WTC11 (cell line): ENCODE results near the gene RLIM. TPM values are rescaled to one million over a fixed set of nuclear protein-coding genes. Genes with fewer than 3 reads are reported as not detected.
A peak's percentile ranks its signal among the peaks of the same experiment; 100 is the strongest.

Experiments
- ATAC-seq: fragments of 200-7000 bp; cut with Tn5 transposase; 2 replicates; pipeline ENCODE4 v1.10.0; 2021; ENCODE audit warnings: mild to moderate bottlenecking, moderate library complexity
- CTCF ChIA-PET: fragments of 300-600 bp; sonication (Branson Sonifier 250); formaldehyde crosslinking; loops from one replicate; lab custom pipeline; 2021; ENCODE audit warnings: antibody characterized with exemption; lab: Charles Lee
- POLR2A ChIA-PET: fragments of 350-600 bp; sonication (Branson Sonifier 250); formaldehyde crosslinking; loops from one replicate; lab custom pipeline; 2021; ENCODE audit warnings: antibody characterized with exemption; lab: Charles Lee
- DNase-seq: peaks from one replicate; pipeline ENCODE4 v3.0.0; 2021; ENCODE audit warnings: low spot score
- H3K27ac Mint-ChIP-seq: 2 replicates; pipeline ENCODE4 v1.8.0; 2021; ENCODE audit warnings: mixed read lengths
- H3K27me3 Mint-ChIP-seq: 2 replicates; pipeline ENCODE4 v1.8.0; 2021; ENCODE audit warnings: low read depth, mild to moderate bottlenecking, moderate library complexity, mixed read lengths
- H3K36me3 Mint-ChIP-seq: 2 replicates; pipeline ENCODE4 v1.8.0; 2021; ENCODE audit warnings: mixed read lengths
- H3K4me1 Mint-ChIP-seq: 2 replicates; pipeline ENCODE4 v1.8.0; 2022; ENCODE audit warnings: mixed read lengths
- H3K4me3 Mint-ChIP-seq: 2 replicates; pipeline ENCODE4 v1.8.0; 2021; ENCODE audit warnings: mild to moderate bottlenecking, moderate library complexity, mixed read lengths
- H3K9me3 Mint-ChIP-seq: 2 replicates; pipeline ENCODE4 v1.8.0; 2021; ENCODE audit warnings: mixed read lengths
- CREM ChIP-seq: sonication (generic); formaldehyde crosslinking; IDR thresholded peaks from 2 replicates; pipeline ENCODE4 v1.8.1; 2022; ENCODE audit warnings: mild to moderate bottlenecking, missing genetic modification reagents, moderate library complexity
- E2F5 ChIP-seq: sonication (generic); formaldehyde crosslinking; IDR thresholded peaks from 2 replicates; pipeline ENCODE4 v1.8.1; 2022; ENCODE audit warnings: mild to moderate bottlenecking, moderate library complexity, missing genetic modification reagents
- ESRRA ChIP-seq: sonication (generic); formaldehyde crosslinking; IDR thresholded peaks from 2 replicates; pipeline ENCODE4 v1.8.1; 2022; ENCODE audit warnings: mild to moderate bottlenecking, missing genetic modification reagents, borderline replicate concordance
- ETV6 ChIP-seq: sonication (generic); formaldehyde crosslinking; IDR thresholded peaks from 2 replicates; pipeline ENCODE4 v1.8.1; 2022; ENCODE audit warnings: mild to moderate bottlenecking, missing genetic modification reagents
- FOXK1 ChIP-seq: sonication (generic); formaldehyde crosslinking; IDR thresholded peaks from 2 replicates; pipeline ENCODE4 v1.8.0; 2022; ENCODE audit warnings: mild to moderate bottlenecking, moderate library complexity, missing genetic modification reagents
- GABPB1 ChIP-seq: sonication (generic); formaldehyde crosslinking; IDR thresholded peaks from 2 replicates; pipeline ENCODE4 v1.8.1; 2023; ENCODE audit warnings: mild to moderate bottlenecking, missing genetic modification reagents
- HMGA2 ChIP-seq: fragments of 250-450 bp; sonication (Bioruptor Pico); IDR thresholded peaks from 2 replicates; pipeline ENCODE4 v1.4.0; 2021; ENCODE audit warnings: mild to moderate bottlenecking, moderate library complexity
- MXD4 ChIP-seq: fragments of 250-450 bp; sonication (Bioruptor Pico); IDR thresholded peaks from 2 replicates; pipeline ENCODE4 v1.8.0; 2021; ENCODE audit warnings: mild to moderate bottlenecking, moderate library complexity, borderline replicate concordance
- SMAD4 ChIP-seq: sonication (generic); formaldehyde crosslinking; IDR thresholded peaks from 2 replicates; pipeline ENCODE4 v1.8.0; 2022; ENCODE audit warnings: mild to moderate bottlenecking, missing genetic modification reagents
- TEAD1 ChIP-seq: sonication (generic); formaldehyde crosslinking; IDR thresholded peaks from 2 replicates; pipeline ENCODE4 v1.8.0; 2022; ENCODE audit warnings: mild to moderate bottlenecking, missing genetic modification reagents
- ZNF121 ChIP-seq: sonication (generic); formaldehyde crosslinking; IDR thresholded peaks from 2 replicates; pipeline ENCODE4 v1.8.0; 2023; ENCODE audit warnings: missing genetic modification reagents
- ZNF219 ChIP-seq: sonication (generic); formaldehyde crosslinking; IDR thresholded peaks from 2 replicates; pipeline ENCODE4 v1.8.0; 2023; ENCODE audit warnings: missing genetic modification reagents, mild to moderate bottlenecking, borderline replicate concordance
- ZNF263 ChIP-seq: sonication (generic); formaldehyde crosslinking; IDR thresholded peaks from 2 replicates; pipeline ENCODE4 v1.8.1; 2022; ENCODE audit warnings: low read depth, mild to moderate bottlenecking, moderate library complexity, missing genetic modification reagents
- ZNF317 ChIP-seq: sonication (generic); formaldehyde crosslinking; IDR thresholded peaks from 2 replicates; pipeline ENCODE4 v1.8.1; 2023; ENCODE audit warnings: low read depth, mild to moderate bottlenecking, moderate library complexity, missing genetic modification reagents, borderline replicate concordance
- ZNF396 ChIP-seq: fragments of 250-450 bp; sonication (Bioruptor Pico); IDR thresholded peaks from 2 replicates; pipeline ENCODE4 v1.8.0; 2021; ENCODE audit warnings: mild to moderate bottlenecking, moderate library complexity, borderline replicate concordance
- total RNA-seq: library from RNA; stranded (reverse); gene quantifications from 3 replicates; pipeline ENCODE4 v1.2.3, GENCODE V29; 2021
- TF ChIP-seq, protein P1 (sequence below): sonication (generic); formaldehyde crosslinking; IDR thresholded peaks from 2 replicates; pipeline ENCODE4 v1.8.1; 2023; ENCODE audit warnings: mild to moderate bottlenecking, missing genetic modification reagents, moderate library complexity
- TF ChIP-seq, protein P2 (sequence below): sonication (generic); formaldehyde crosslinking; IDR thresholded peaks from 2 replicates; pipeline ENCODE4 v1.8.0; 2023; ENCODE audit warnings: missing genetic modification reagents
- TF ChIP-seq, protein P3 (sequence below): fragments of 250-450 bp; sonication (Bioruptor Pico); IDR thresholded peaks from 2 replicates; pipeline ENCODE4 v1.9.0; 2021; ENCODE audit warnings: moderate library complexity, mild to moderate bottlenecking, inconsistent platforms, borderline replicate concordance
- TF ChIP-seq, protein P4 (sequence below): fragments of 250-450 bp; sonication (Bioruptor Pico); conservative IDR thresholded peaks from 2 replicates; pipeline ENCODE4 v1.9.0; 2021; ENCODE audit warnings: mild to moderate bottlenecking
- TF ChIP-seq, protein P5 (sequence below): sonication (generic); formaldehyde crosslinking; IDR thresholded peaks from 2 replicates; pipeline ENCODE4 v1.8.0; 2022; ENCODE audit warnings: missing genetic modification reagents

RLIM gene
- total RNA-seq, 1 experiment from 2014 or later: 34.4 TPM

DNA sequence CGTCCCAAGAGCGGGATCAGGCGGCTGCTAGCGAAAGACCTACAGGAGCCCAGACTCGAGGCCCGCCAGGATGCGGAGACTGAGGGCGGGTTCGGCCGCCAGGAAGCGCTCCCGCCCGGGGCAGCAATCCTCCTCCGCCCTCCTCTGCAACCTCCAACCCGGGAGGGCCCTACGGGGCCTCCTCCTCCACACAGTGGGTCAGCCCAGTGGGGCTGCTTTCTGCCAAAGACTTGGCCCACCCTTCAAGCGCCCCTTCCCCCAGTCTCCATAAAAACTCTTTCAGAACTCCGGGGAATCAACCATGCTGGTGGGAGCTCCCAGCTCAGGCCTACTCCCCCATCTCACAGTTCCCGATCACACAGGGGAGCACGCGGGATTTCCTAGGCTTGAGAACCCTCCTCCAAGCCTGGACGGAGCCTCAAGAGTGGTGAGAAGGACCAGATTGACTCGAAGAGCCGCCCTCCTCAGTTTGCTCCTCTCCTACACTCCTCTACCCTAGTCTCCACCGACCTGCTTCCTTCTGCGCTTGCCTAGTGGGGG, 77.5 kb downstream of the RLIM start:
- no peaks in the 10 kb centered on the region for H3K9me3 Mint-ChIP-seq
- H3K4me1 Mint-ChIP-seq: peaks cover 34% of the 10 kb centered on the region
- ATAC-seq (peak; percentile 43), DNase-seq (peak; percentile 14)
- ChIA-PET POLR2A (no interaction called here), CTCF (interaction anchor here (1.0 to 4.1 kb wide), 4 partner anchors 10 to 154 kb away, joined by 3 to 68 read pairs (median 4); no protein-coding TSS in a partner anchor)
- TF ChIP-seq MXD4 (CRISPR knock-in tag) (no peak), TEAD1 (CRISPR knock-in tag) (no peak), GABPB1 (CRISPR knock-in tag) (no peak), ZNF263 (CRISPR knock-in tag) (no peak), SMAD4 (CRISPR knock-in tag) (no peak)
- TF ChIP-seq, protein P1, sequence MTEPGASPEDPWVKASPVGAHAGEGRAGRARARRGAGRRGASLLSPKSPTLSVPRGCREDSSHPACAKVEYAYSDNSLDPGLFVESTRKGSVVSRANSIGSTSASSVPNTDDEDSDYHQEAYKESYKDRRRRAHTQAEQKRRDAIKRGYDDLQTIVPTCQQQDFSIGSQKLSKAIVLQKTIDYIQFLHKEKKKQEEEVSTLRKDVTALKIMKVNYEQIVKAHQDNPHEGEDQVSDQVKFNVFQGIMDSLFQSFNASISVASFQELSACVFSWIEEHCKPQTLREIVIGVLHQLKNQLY: no peak
- TF ChIP-seq, protein P2, sequence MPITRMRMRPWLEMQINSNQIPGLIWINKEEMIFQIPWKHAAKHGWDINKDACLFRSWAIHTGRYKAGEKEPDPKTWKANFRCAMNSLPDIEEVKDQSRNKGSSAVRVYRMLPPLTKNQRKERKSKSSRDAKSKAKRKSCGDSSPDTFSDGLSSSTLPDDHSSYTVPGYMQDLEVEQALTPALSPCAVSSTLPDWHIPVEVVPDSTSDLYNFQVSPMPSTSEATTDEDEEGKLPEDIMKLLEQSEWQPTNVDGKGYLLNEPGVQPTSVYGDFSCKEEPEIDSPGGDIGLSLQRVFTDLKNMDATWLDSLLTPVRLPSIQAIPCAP (CRISPR knock-in tag): no peak
- TF ChIP-seq, protein P3, sequence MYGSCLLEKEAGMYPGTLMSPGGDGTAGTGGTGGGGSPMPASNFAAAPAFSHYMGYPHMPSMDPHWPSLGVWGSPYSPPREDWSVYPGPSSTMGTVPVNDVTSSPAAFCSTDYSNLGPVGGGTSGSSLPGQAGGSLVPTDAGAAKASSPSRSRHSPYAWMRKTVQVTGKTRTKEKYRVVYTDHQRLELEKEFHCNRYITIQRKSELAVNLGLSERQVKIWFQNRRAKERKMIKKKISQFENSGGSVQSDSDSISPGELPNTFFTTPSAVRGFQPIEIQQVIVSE (CRISPR knock-in tag): no peak
- H3K4me3 Mint-ChIP-seq: peak overlapping the region; percentile 66
- no peaks in the 10 kb centered on the region; the same call in 1 of the 2 replicates for H3K27me3 Mint-ChIP-seq
- H3K27ac Mint-ChIP-seq: peak overlapping the region; percentile 85; the same call in 1 of the 2 replicates
- peaks cover 5% of the 10 kb centered on the region; the same call in 1 of the 2 replicates for H3K36me3 Mint-ChIP-seq

DNA sequence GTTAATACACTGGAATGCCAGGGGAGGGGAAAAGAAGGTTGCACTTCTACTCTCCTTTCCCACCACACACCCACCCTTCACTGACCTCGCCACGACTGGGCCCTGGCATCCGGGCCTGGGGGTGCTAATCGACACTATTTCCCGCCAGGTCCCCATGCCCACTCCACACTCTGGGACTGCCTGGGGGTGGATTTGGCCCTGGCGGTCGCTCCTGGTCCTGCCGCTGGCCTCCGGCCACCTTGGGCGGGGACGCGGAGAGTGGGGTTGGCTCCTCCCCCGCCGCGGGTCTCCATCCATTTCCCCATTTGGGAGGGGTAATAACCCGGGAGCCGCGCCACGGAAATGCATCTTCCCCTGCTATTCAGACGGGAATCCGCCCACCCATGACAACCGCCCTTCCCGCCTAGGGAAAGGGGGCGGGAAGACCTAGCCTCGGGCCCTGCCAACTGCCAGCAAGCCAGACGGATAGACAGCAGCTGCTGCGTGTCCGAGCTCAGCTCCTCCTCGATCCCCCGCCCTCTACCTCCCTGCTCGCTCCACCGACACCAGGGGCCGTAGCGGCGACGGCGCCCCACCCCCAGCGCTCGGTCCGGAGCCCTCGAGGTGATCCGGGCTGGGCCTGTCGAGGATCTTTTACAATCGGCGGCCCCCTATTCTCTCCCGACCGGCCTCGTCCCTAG, 78.1 kb downstream of the RLIM start:
- no peaks in the 10 kb centered on the region for H3K9me3 Mint-ChIP-seq
- H3K4me3 Mint-ChIP-seq: peak overlapping the region; percentile 66
- ChIA-PET CTCF (interaction anchor here (1.0 to 4.1 kb wide), 7 partner anchors 11 to 156 kb away, joined by 3 to 68 read pairs (median 5); partner anchors contain the start of gene SLC16A2), POLR2A (no interaction called here)
- DNase-seq (peak; percentile 58), ATAC-seq (peak; percentile 55)
- peaks cover 34% of the 10 kb centered on the region for H3K4me1 Mint-ChIP-seq
- H3K27ac Mint-ChIP-seq: no peak overlapping the region
- TF ChIP-seq, protein P4, sequence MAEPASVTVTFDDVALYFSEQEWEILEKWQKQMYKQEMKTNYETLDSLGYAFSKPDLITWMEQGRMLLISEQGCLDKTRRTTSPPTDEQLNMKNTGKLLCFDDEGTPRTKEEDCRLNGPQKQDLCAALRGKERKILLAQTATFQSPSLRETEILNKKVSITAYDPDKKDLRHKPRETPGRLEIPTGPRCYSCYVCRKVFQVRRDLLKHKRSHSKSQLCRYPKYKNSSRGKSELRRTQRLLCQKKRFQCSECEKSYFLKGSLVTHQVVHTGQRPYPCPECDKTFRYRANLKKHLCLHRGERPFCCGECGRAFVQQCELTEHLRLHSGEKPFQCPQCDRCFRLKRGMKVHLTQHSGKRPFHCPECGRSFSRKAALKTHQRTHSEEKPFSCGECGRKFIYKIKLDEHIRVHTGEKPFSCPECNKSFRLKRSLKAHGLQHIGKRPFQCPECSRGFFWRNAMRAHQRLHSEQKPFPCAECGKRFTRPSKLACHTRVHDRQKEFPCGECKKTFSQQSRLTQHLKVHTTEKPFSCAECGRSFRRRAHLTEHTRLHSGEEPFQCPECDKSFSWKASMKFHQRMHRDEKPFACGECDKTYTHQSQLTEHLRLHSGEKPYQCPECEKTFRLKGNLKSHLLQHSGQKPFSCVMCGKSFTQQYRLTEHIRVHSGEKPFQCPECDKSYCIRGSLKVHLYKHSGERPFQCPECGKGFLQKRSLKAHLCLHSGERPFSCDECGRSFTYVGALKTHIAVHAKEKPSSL (CRISPR knock-in tag): no peak
- TF ChIP-seq HMGA2 (CRISPR knock-in tag): no peak
- TF ChIP-seq SMAD4 (CRISPR knock-in tag): no peak
- no peak for TF ChIP-seq ZNF121 (CRISPR knock-in tag)
- no peak for TF ChIP-seq ESRRA (CRISPR knock-in tag)
- TF ChIP-seq E2F5 (CRISPR knock-in tag): peak; percentile 23; the same call in 1 of the 2 replicates
- no peak for TF ChIP-seq ETV6 (CRISPR knock-in tag)
- no peak for TF ChIP-seq FOXK1
- no peak for TF ChIP-seq ZNF396
- TF ChIP-seq ZNF219 (CRISPR knock-in tag): no peak
- no peak for TF ChIP-seq ZNF317 (CRISPR knock-in tag)
- TF ChIP-seq CREM (CRISPR knock-in tag): 0 out of 2 replicates have a peak, but pooled peaks have one; percentile 25
- TF ChIP-seq, protein P5, sequence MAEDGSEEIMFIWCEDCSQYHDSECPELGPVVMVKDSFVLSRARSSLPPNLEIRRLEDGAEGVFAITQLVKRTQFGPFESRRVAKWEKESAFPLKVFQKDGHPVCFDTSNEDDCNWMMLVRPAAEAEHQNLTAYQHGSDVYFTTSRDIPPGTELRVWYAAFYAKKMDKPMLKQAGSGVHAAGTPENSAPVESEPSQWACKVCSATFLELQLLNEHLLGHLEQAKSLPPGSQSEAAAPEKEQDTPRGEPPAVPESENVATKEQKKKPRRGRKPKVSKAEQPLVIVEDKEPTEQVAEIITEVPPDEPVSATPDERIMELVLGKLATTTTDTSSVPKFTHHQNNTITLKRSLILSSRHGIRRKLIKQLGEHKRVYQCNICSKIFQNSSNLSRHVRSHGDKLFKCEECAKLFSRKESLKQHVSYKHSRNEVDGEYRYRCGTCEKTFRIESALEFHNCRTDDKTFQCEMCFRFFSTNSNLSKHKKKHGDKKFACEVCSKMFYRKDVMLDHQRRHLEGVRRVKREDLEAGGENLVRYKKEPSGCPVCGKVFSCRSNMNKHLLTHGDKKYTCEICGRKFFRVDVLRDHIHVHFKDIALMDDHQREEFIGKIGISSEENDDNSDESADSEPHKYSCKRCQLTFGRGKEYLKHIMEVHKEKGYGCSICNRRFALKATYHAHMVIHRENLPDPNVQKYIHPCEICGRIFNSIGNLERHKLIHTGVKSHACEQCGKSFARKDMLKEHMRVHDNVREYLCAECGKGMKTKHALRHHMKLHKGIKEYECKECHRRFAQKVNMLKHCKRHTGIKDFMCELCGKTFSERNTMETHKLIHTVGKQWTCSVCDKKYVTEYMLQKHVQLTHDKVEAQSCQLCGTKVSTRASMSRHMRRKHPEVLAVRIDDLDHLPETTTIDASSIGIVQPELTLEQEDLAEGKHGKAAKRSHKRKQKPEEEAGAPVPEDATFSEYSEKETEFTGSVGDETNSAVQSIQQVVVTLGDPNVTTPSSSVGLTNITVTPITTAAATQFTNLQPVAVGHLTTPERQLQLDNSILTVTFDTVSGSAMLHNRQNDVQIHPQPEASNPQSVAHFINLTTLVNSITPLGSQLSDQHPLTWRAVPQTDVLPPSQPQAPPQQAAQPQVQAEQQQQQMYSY: no peak
- H3K36me3 Mint-ChIP-seq: peaks cover 8% of the 10 kb centered on the region
- H3K27me3 Mint-ChIP-seq: no peaks in the 10 kb centered on the region; the same call in 1 of the 2 replicates
